K562 (cell line): Measurements from ENCODE around the gene CSE1L. TPM values are rescaled to one million over a fixed set of nuclear protein-coding genes. Genes with fewer than 3 reads are reported as not detected.

Experiments
- ATAC-seq: fragments of 200-7000 bp; cut with Tn5 transposase; 3 replicates; pipeline ENCODE4 v1.9.1; 2020; ENCODE audit warnings: moderate library complexity
- BruUV-seq: library from RNA; stranded (reverse); fragments of 400-500 nt; replicated peaks from 2 replicates; lab custom pipeline; 2021; lab: Mats Ljungman, UMichigan
- CTCF ChIA-PET: fragments of 300-600 bp; formaldehyde crosslinking; extraction: SDS; loops from one replicate; lab custom pipeline; 2021; ENCODE audit warnings: low intra/inter-chr PET ratio; lab: Yijun Ruan, JAX
- POLR2A ChIA-PET: fragments of 300-600, 350-650 bp; sonication (Branson Sonifier 250); formaldehyde crosslinking; extraction: SDS; loops from one replicate; lab custom pipeline; 2021; ENCODE audit warnings: antibody characterized with exemption, inconsistent platforms; lab: Yijun Ruan, JAX
- DNase-seq, 4 experiments: peaks; one replicate each; pipeline versions ENCODE4 v3.0.0 to v3.0.0-alpha.2; 2011 to 2018; ENCODE audit warnings: low spot score in 3 of 4, mixed read lengths in 3 of 4; ENCODE audit errors: extremely low read depth in 1 of 4
- FAIRE-seq: peaks from 2 replicates; lab custom pipeline; 2011; peaks lifted over from hg19 to GRCh38; lab: Jason Lieb, UNC
- H2AFZ ChIP-seq: 2 replicates; pipeline ENCODE4 v1.6.0; 2011; ENCODE audit warnings: low read depth, low read length, control low read depth, inconsistent platforms
- H3K27ac ChIP-seq: fragments of 200-600 bp; 3 replicates; pipeline ENCODE4 v1.8.0; 2011; ENCODE audit warnings: low read depth, mild to moderate bottlenecking, control low read depth, inconsistent platforms, low read length, moderate library complexity, mixed read lengths; ENCODE audit errors: extremely low read depth
- H3K27me3 ChIP-seq, 2 experiments: fragments of 300-600 bp in 1 of 2; 2 replicates in 1 of 2; 3 replicates in 1 of 2; pipeline versions ENCODE4 v1.6.0 to v1.8.0; 2011; ENCODE audit warnings: inconsistent platforms in 2 of 2, low read length in 2 of 2, mild to moderate bottlenecking in 1 of 2, mixed read lengths in 1 of 2, moderate library complexity in 1 of 2; ENCODE audit not compliant: control insufficient read depth in 2 of 2, insufficient read depth in 2 of 2
- H3K36me3 ChIP-seq: fragments of 300-600 bp; 3 replicates; pipeline ENCODE4 v1.8.0; 2011; ENCODE audit warnings: mild to moderate bottlenecking, low read length, inconsistent platforms; ENCODE audit not compliant: control insufficient read depth, insufficient read depth
- H3K4me1 ChIP-seq, 2 experiments: fragments of 200-600 bp in 1 of 2; replicated peaks in 1 of 2; 2 replicates in 1 of 2; 3 replicates in 1 of 2; pipeline versions ENCODE4 v1.5.1 to v1.8.0; 2011; ENCODE audit warnings: inconsistent platforms in 2 of 2, low read length in 2 of 2, mild to moderate bottlenecking in 1 of 2, mixed read lengths in 1 of 2, moderate library complexity in 1 of 2; ENCODE audit not compliant: control insufficient read depth in 2 of 2, insufficient read depth in 2 of 2
- H3K4me2 ChIP-seq: 2 replicates; pipeline ENCODE4 v1.6.1; 2011; ENCODE audit warnings: low read length, control low read depth, inconsistent platforms, mixed read lengths; ENCODE audit not compliant: insufficient read depth
- H3K4me3 ChIP-seq: fragments of 200-600 bp; sonication (generic), shearing (Covaris generic); 2 replicates; pipeline ENCODE4 v1.5.1; 2016; ENCODE audit warnings: control low read depth, inconsistent platforms
- H3K79me2 ChIP-seq: fragments of 200-600 bp; 3 replicates; pipeline ENCODE4 v1.8.0; 2011; ENCODE audit warnings: low read length, inconsistent platforms; ENCODE audit not compliant: control insufficient read depth, insufficient read depth
- H3K9ac ChIP-seq, 2 experiments: 2 replicates each; pipeline versions ENCODE4 v1.6.0 to v1.6.1; 2011; ENCODE audit warnings: low read depth in 2 of 2, low read length in 2 of 2, control low read depth in 1 of 2, inconsistent platforms in 1 of 2, mild to moderate bottlenecking in 1 of 2, mixed read lengths in 1 of 2; ENCODE audit not compliant: insufficient read depth in 1 of 2
- H3K9me1 ChIP-seq: one replicate; pipeline ENCODE4 v1.6.0; 2011; ENCODE audit warnings: inconsistent platforms, mild to moderate bottlenecking, low read length, moderate library complexity; ENCODE audit not compliant: control insufficient read depth, insufficient read depth
- H3K9me3 ChIP-seq: replicated peaks from 2 replicates; pipeline ENCODE4 v1.5.1; 2011; ENCODE audit warnings: low read depth, low read length, inconsistent platforms; ENCODE audit not compliant: control insufficient read depth, insufficient read depth
- H4K20me1 ChIP-seq: replicated peaks from 2 replicates; pipeline ENCODE4 v1.6.1; 2011; ENCODE audit warnings: low read length, inconsistent platforms, mixed read lengths; ENCODE audit not compliant: control insufficient read depth, insufficient read depth
- BMI1 ChIP-seq: fragments of 150-350 bp; IDR thresholded peaks from 2 replicates; pipeline ENCODE4 v1.6.1; 2014; ENCODE audit warnings: low read length
- HDAC8 ChIP-seq: fragments of 450-650 bp; IDR thresholded peaks from 2 replicates; pipeline ENCODE4 v1.6.1; 2016; ENCODE audit warnings: mild to moderate bottlenecking, missing genetic modification characterization, moderate library complexity, missing compliant biosample characterization
- KLF16 ChIP-seq: IDR thresholded peaks from 2 replicates; pipeline ENCODE4 v1.6.1; 2016; ENCODE audit warnings: antibody characterized with exemption
- MAFG ChIP-seq: fragments of 450-650 bp; conservative IDR thresholded peaks from 2 replicates; pipeline ENCODE4 v1.6.1; 2016; ENCODE audit warnings: missing genetic modification characterization, missing compliant biosample characterization
- MECOM ChIP-seq: fragments of 250-450 bp; sonication (Bioruptor Pico); IDR thresholded peaks from 2 replicates; pipeline ENCODE4 v1.8.0; 2022; ENCODE audit warnings: inconsistent platforms
- RAD21 ChIP-seq, 2 experiments: fragments of 250-450 bp in 1 of 2; fragments of 450-650 bp in 1 of 2; sonication (Bioruptor Pico) in 1 of 2; formaldehyde crosslinking in 1 of 2; IDR thresholded peaks in 1 of 2; conservative IDR thresholded peaks in 1 of 2; 2 replicates each; pipeline versions ENCODE4 v1.4.0 to v1.8.0; 2020 to 2022; ENCODE audit warnings: mild to moderate bottlenecking in 2 of 2, moderate library complexity in 1 of 2
- RBBP5 ChIP-seq: fragments of 200-600 bp; sonication (generic); IDR thresholded peaks from 2 replicates; pipeline ENCODE4 v1.6.1; 2012; ENCODE audit warnings: borderline replicate concordance, mild to moderate bottlenecking, low read length, control low read depth, inconsistent platforms; ENCODE audit not compliant: insufficient read depth, poor library complexity, severe bottlenecking
- RBM22 ChIP-seq: fragments of 200-400 bp; formaldehyde crosslinking; IDR thresholded peaks from 2 replicates; pipeline ENCODE4 v1.6.1; 2018; ENCODE audit warnings: low read length, low read depth; ENCODE audit not compliant: poor library complexity, severe bottlenecking
- TGIF2 ChIP-seq: sonication (generic); formaldehyde crosslinking; IDR thresholded peaks from 2 replicates; pipeline ENCODE4 v1.8.1; 2022; ENCODE audit warnings: mild to moderate bottlenecking, missing genetic modification reagents, moderate library complexity
- ZFPM2 ChIP-seq: fragments of 250-450 bp; sonication (Bioruptor Pico); IDR thresholded peaks from 2 replicates; pipeline ENCODE4 v1.5.1; 2022; ENCODE audit warnings: mild to moderate bottlenecking
- ZNF584 ChIP-seq: fragments of 200-800 bp; sonication (Bioruptor generic); IDR thresholded peaks from 2 replicates; pipeline ENCODE4 v1.6.1; 2016; ENCODE audit warnings: low read depth, mild to moderate bottlenecking, missing genetic modification characterization, missing compliant biosample characterization
- ZNF589 ChIP-seq: fragments of 200-800 bp; sonication (Bioruptor generic); IDR thresholded peaks from 2 replicates; pipeline ENCODE4 v1.6.1; 2016; ENCODE audit warnings: low read depth, missing genetic modification characterization, missing compliant biosample characterization
- ZNF644 ChIP-seq: fragments of 200-800 bp; sonication (Bioruptor generic); IDR thresholded peaks from 2 replicates; pipeline ENCODE4 v1.6.1; 2016; ENCODE audit warnings: low read depth, missing genetic modification characterization, missing compliant biosample characterization
- WGBS: fragments of 100-300 bp; shearing (Covaris generic); methylation state at CpG from one replicate; pipeline ENCODE4 v1.1.6; 2016; ENCODE audit warnings: low coverage, mixed read lengths; ENCODE audit not compliant: insufficient coverage; ENCODE audit errors: missing lambda C conversion rate; 5-methylcytosine and 5-hydroxymethylcytosine counted together
- in situ Hi-C: fragments of 300-500 bp; cut with MboI; formaldehyde crosslinking; loops from 4 replicates; pipeline ENCODE4 v1.15.0; 2018; ENCODE audit warnings: inconsistent platforms, mixed read lengths
- intact Hi-C: fragments of 100-400 bp; cut with micrococcal nuclease; formaldehyde crosslinking; loops from 2 replicates; pipeline ENCODE4 v1.14.2; 2022
- polyA plus RNA-seq, 8 experiments: library from polyadenylated mRNA; depleted of rRNA in 4 of 8; stranded (reverse) in 5 of 8; unstranded in 3 of 8; fragments of >200 nt; fragmentation: Nextera tagmentation in 2 of 8; fragmentation: Illumina TruSeq in 1 of 8; extraction: Ambion mirVana in 2 of 8; extraction: Trizol in 1 of 8; gene quantifications; 2 replicates each; pipeline versions ENCODE4 v1.2.1 to v1.2.3, GENCODE V29; 2011 to 2014; ENCODE audit warnings: inconsistent platforms in 1 of 8, missing spikeins in 1 of 8
- total RNA-seq, 7 experiments: library from RNA; depleted of rRNA in 6 of 7; stranded (reverse); fragments of >200 nt in 6 of 7; fragmentation: Illumina TruSeq in 2 of 7; extraction: Trizol in 2 of 7; gene quantifications; 2 replicates each; pipeline versions ENCODE4 v1.2.1 to v1.2.3, GENCODE V29; 2011 to 2021; ENCODE audit warnings: low replicate concordance in 1 of 7
- TF ChIP-seq, protein P1 (sequence below): fragments of 250-450 bp; sonication (Bioruptor Pico); IDR thresholded peaks from 2 replicates; pipeline ENCODE4 v1.6.1; 2021; ENCODE audit warnings: mild to moderate bottlenecking
- TF ChIP-seq, protein P2 (sequence below): fragments of 450-650 bp; formaldehyde crosslinking; IDR thresholded peaks from 2 replicates; pipeline ENCODE4 v1.4.0; 2020; ENCODE audit warnings: mild to moderate bottlenecking
- TF ChIP-seq, protein P3 (sequence below): IDR thresholded peaks from 3 replicates; pipeline ENCODE4 v1.6.1; 2011; ENCODE audit warnings: borderline replicate concordance, mild to moderate bottlenecking; ENCODE audit not compliant: insufficient read length, insufficient read depth
- TF ChIP-seq, protein P4 (sequence below): fragments of 250-450 bp; sonication (Bioruptor Pico); IDR thresholded peaks from 2 replicates; pipeline ENCODE4 v1.4.0; 2020; ENCODE audit warnings: mild to moderate bottlenecking
- TF ChIP-seq, protein P5 (sequence below): IDR thresholded peaks from 2 replicates; pipeline ENCODE4 v1.6.1; 2016; ENCODE audit warnings: missing genetic modification characterization, missing compliant biosample characterization

The CSE1L gene
- total and polyA plus RNA-seq, 9 of the 15 experiments (the other 6 are each of a cell fraction or from before 2014, with no cell fraction given) = 138 to 280 (median 209) TPM

DNA sequence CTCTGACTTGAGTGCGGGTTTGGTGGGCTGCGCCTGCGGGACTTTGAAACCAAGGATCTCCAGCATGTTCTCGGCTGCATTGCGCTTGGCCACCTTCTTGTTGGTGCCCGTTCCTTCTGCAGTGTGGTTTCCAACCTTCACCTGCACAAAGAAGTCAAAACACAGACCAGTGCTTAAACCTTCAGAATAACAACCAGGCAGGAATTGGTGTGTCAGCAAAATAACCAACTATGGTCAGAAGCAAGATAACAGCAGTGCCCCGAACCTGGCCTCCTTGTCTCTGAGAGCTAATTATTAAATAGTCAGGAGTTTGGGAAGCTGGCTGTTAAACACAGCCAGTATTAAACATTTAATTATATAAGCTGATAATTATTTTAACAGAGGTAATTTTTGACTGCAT is 73.9 kb downstream of the CSE1L start:
- Histone ChIP-seq H3K9ac (no peak overlapping the region), H3K4me2 (no peak overlapping the region), H3K4me1 (no peaks in the 10 kb centered on the region), H3K79me2 (no peaks in the 10 kb centered on the region; the same call in 2 of the 3 replicates), H3K36me3 (peaks cover 92% of the 10 kb centered on the region), H3K27me3 (no peaks in the 10 kb centered on the region), H3K9me3 (no peaks in the 10 kb centered on the region), H2AFZ (no peak overlapping the region), H4K20me1 (no peaks in the 10 kb centered on the region), H3K9me1 (no peaks in the 10 kb centered on the region), H3K4me3 (no peak overlapping the region), H3K27ac (no peak overlapping the region)
- BruUV-seq = no TSS peak
- FAIRE-seq (no peak), ATAC-seq (no peak), DNase-seq (no peak)
- WGBS = 96% methylated on average over 7 of the region's 7 CpGs
- in situ Hi-C loops = no loop called here
- CTCF ChIA-PET = no interaction called here
- POLR2A ChIA-PET = no interaction called here
- intact Hi-C loops = no loop called here
- TF ChIP-seq HDAC8 (no peak), MAFG (peak; percentile 44; the same call in 1 of the 2 replicates), RBBP5 (no peak), TGIF2 (CRISPR knock-in tag) (no peak), ZNF589 (CRISPR knock-in tag) (no peak), ZFPM2 (CRISPR knock-in tag) (no peak), KLF16 (no peak), BMI1 (no peak), RAD21 (CRISPR knock-in tag; conservative IDR thresholded peaks at IDR 0.05 in 1 of 2, IDR thresholded peaks at IDR 0.05 in 1 of 2) (no peak), MECOM (no peak), RBM22 (no peak), ZNF644 (tag) (no peak), ZNF584 (no peak)
- TF ChIP-seq, protein P1, sequence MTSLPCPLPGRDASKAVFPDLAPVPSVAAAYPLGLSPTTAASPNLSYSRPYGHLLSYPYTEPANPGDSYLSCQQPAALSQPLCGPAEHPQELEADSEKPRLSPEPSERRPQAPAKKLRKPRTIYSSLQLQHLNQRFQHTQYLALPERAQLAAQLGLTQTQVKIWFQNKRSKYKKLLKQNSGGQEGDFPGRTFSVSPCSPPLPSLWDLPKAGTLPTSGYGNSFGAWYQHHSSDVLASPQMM (CRISPR knock-in tag) = no peak
- TF ChIP-seq, protein P2, sequence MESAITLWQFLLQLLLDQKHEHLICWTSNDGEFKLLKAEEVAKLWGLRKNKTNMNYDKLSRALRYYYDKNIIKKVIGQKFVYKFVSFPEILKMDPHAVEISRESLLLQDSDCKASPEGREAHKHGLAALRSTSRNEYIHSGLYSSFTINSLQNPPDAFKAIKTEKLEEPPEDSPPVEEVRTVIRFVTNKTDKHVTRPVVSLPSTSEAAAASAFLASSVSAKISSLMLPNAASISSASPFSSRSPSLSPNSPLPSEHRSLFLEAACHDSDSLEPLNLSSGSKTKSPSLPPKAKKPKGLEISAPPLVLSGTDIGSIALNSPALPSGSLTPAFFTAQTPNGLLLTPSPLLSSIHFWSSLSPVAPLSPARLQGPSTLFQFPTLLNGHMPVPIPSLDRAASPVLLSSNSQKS (CRISPR knock-in tag) = no peak
- TF ChIP-seq, protein P3, sequence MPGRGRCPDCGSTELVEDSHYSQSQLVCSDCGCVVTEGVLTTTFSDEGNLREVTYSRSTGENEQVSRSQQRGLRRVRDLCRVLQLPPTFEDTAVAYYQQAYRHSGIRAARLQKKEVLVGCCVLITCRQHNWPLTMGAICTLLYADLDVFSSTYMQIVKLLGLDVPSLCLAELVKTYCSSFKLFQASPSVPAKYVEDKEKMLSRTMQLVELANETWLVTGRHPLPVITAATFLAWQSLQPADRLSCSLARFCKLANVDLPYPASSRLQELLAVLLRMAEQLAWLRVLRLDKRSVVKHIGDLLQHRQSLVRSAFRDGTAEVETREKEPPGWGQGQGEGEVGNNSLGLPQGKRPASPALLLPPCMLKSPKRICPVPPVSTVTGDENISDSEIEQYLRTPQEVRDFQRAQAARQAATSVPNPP = no peak
- TF ChIP-seq, protein P4, sequence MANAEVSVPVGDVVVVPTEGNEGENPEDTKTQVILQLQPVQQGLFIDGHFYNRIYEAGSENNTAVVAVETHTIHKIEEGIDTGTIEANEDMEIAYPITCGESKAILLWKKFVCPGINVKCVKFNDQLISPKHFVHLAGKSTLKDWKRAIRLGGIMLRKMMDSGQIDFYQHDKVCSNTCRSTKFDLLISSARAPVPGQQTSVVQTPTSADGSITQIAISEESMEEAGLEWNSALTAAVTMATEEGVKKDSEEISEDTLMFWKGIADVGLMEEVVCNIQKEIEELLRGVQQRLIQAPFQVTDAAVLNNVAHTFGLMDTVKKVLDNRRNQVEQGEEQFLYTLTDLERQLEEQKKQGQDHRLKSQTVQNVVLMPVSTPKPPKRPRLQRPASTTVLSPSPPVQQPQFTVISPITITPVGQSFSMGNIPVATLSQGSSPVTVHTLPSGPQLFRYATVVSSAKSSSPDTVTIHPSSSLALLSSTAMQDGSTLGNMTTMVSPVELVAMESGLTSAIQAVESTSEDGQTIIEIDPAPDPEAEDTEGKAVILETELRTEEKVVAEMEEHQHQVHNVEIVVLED = no peak
- TF ChIP-seq, protein P5, sequence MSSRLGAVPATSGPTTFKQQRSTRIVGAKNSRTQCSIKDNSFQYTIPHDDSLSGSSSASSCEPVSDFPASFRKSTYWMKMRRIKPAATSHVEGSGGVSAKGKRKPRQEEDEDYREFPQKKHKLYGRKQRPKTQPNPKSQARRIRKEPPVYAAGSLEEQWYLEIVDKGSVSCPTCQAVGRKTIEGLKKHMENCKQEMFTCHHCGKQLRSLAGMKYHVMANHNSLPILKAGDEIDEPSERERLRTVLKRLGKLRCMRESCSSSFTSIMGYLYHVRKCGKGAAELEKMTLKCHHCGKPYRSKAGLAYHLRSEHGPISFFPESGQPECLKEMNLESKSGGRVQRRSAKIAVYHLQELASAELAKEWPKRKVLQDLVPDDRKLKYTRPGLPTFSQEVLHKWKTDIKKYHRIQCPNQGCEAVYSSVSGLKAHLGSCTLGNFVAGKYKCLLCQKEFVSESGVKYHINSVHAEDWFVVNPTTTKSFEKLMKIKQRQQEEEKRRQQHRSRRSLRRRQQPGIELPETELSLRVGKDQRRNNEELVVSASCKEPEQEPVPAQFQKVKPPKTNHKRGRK (tag) = no peak
